AG09309 (cell line): ENCODE data around the gene PITPNM3.
"Not testable (repeated sequence)": the region's sequence is repeated elsewhere in the genome, so short reads cannot be mapped to it uniquely, and the experiment has no call there.

Experiments used
- DNase-seq: peaks from one replicate; pipeline ENCODE4 v3.0.0-alpha.2; 2010; ENCODE audit warnings: low read depth
- H3K4me3 ChIP-seq: 2 replicates; pipeline ENCODE4 v1.5.1; 2011; ENCODE audit warnings: mild to moderate bottlenecking, low read depth, low read length, moderate library complexity; ENCODE audit not compliant: control insufficient read depth
- CTCF ChIP-seq: IDR thresholded peaks from 2 replicates; pipeline ENCODE4 v1.5.1; 2011; ENCODE audit warnings: mild to moderate bottlenecking, low read depth, low read length, inconsistent platforms; ENCODE audit not compliant: insufficient read depth, control insufficient read depth; ENCODE audit errors: missing control alignments

Gene PITPNM3

GRCh38 chr17:6576038-6576785 lies 19.9 kb upstream of the PITPNM3 start:
- DNase-seq = no peak
- TF ChIP-seq CTCF = no peak
- H3K4me3 ChIP-seq = no peak overlapping the region

GRCh38 chr17:6575596-6575988 lies 19.2 kb upstream of the PITPNM3 start:
- no peak for TF ChIP-seq CTCF
- no peak overlapping the region for H3K4me3 ChIP-seq
- DNase-seq = no peak

GRCh38 chr17:6574687-6575595 lies 18.6 kb upstream of the PITPNM3 start:
- peak; percentile 13 for TF ChIP-seq CTCF
- DNase-seq = no peak
- H3K4me3 ChIP-seq = no peak overlapping the region

- no peak overlapping the region for H3K4me3 ChIP-seq
- no peak for TF ChIP-seq CTCF
- DNase-seq = no peak
These were observed 17.8 kb upstream of the PITPNM3 start for GRCh38 chr17:6573982-6574686.

- not testable (repeated sequence) for H3K4me3 ChIP-seq, DNase-seq
These were observed 17.1 kb upstream of the PITPNM3 start for GRCh38 chr17:6573495-6573894.

- DNase-seq = no peak
- H3K4me3 ChIP-seq = no peak overlapping the region
- no peak for TF ChIP-seq CTCF
These were observed 16.6 kb upstream of the PITPNM3 start for GRCh38 chr17:6572972-6573370.
